K562 (cell line): ENCODE results near the gene ENDOV. TPM values are rescaled to one million over a fixed set of nuclear protein-coding genes. Genes with fewer than 3 reads are reported as not detected.

ENCODE experiments used
- CREM ChIP-seq: IDR thresholded peaks from 2 replicates; pipeline ENCODE4 v1.6.1; 2014; ENCODE audit warnings: antibody characterized with exemption, low read depth
- DACH1 ChIP-seq: fragments of 450-650 bp; IDR thresholded peaks from 2 replicates; pipeline ENCODE4 v1.6.1; 2018; ENCODE audit not compliant: partially characterized antibody
- GATA2 ChIP-seq: sonication (generic); formaldehyde crosslinking; IDR thresholded peaks from 2 replicates; pipeline ENCODE4 v1.4.0; 2020; ENCODE audit warnings: mild to moderate bottlenecking, missing genetic modification reagents
- L3MBTL2 ChIP-seq: fragments of 450-650 bp; IDR thresholded peaks from 2 replicates; pipeline ENCODE4 v1.6.1; 2016; ENCODE audit warnings: mild to moderate bottlenecking, moderate library complexity
- RERE ChIP-seq: sonication (generic); formaldehyde crosslinking; IDR thresholded peaks from 2 replicates; pipeline ENCODE4 v1.8.0; 2023; ENCODE audit warnings: missing genetic modification reagents, mild to moderate bottlenecking, borderline replicate concordance
- RNF219 ChIP-seq: fragments of 250-450 bp; sonication (Bioruptor Pico); IDR thresholded peaks from 2 replicates; pipeline ENCODE4 v1.5.0; 2022; ENCODE audit warnings: mild to moderate bottlenecking
- ZNF232 ChIP-seq: sonication (generic); formaldehyde crosslinking; IDR thresholded peaks from 2 replicates; pipeline ENCODE4 v1.8.0; 2022; ENCODE audit warnings: mild to moderate bottlenecking, missing genetic modification reagents
- polyA plus RNA-seq, 8 experiments: library from polyadenylated mRNA; depleted of rRNA in 4 of 8; stranded (reverse) in 5 of 8; unstranded in 3 of 8; fragments of >200 nt; fragmentation: Nextera tagmentation in 2 of 8; fragmentation: Illumina TruSeq in 1 of 8; extraction: Ambion mirVana in 2 of 8; extraction: Trizol in 1 of 8; gene quantifications; 2 replicates each; pipeline versions ENCODE4 v1.2.1 to v1.2.3, GENCODE V29; 2011 to 2014; ENCODE audit warnings: inconsistent platforms in 1 of 8, missing spikeins in 1 of 8
- total RNA-seq, 7 experiments: library from RNA; depleted of rRNA in 6 of 7; stranded (reverse); fragments of >200 nt in 6 of 7; fragmentation: Illumina TruSeq in 2 of 7; extraction: Trizol in 2 of 7; gene quantifications; 2 replicates each; pipeline versions ENCODE4 v1.2.1 to v1.2.3, GENCODE V29; 2011 to 2021; ENCODE audit warnings: low replicate concordance in 1 of 7

ENDOV gene
- total and polyA plus RNA-seq, 9 of the 15 experiments (the other 6 are each of a cell fraction or from before 2014, with no cell fraction given) = 1.2 to 8.2 (median 3.7) TPM

DNA sequence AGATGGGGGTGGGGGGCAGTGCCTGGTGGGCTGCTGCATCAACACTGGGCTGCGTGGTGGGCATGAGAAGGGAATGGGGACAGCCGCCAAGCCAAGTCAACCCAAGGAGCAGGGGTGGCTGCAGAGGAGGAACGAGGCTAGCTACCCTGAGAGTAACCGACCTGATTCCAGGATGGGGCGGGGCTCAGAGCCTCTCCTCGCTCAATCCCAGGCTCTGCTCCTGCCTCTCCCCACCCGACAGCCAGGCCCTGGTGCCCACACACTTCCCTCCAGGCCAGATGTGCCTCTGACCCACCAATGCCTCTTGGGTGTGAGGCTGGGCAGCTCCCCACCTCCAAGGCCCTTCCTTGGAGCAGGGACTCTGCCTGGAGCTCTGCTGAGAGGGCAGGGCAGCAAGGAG is 58.7 kb downstream of the ENDOV start (continued):
- TF ChIP-seq RERE (CRISPR knock-in tag) = no peak
- no peak for TF ChIP-seq L3MBTL2
- no peak for TF ChIP-seq DACH1
- no peak for TF ChIP-seq CREM
- TF ChIP-seq ZNF232 = no peak
- TF ChIP-seq GATA2 (CRISPR knock-in tag) = no peak
- TF ChIP-seq RNF219 (CRISPR knock-in tag) = no peak
